Fibroblast of skin of back (primary cell): Measurements from ENCODE around the gene SLC26A1.
"Not testable (repeated sequence)": the region's sequence is repeated elsewhere in the genome, so short reads cannot be mapped to it uniquely, and the experiment has no call there.

Experiments used
- DNase-seq: peaks from one replicate; pipeline ENCODE4 v3.0.0-alpha.2; 2013

The SLC26A1 gene

GRCh38 chr4:1013225-1014073 is 20.2 kb upstream of the SLC26A1 start:
- DNase-seq: no peak

- DNase-seq: peak; percentile 24
Observed at GRCh38 chr4:1012034-1012739, 19.0 kb upstream of the SLC26A1 start.

- no peak for DNase-seq
Observed at GRCh38 chr4:1011666-1012033, 18.4 kb upstream of the SLC26A1 start.

- DNase-seq: peak; percentile 89
Observed at GRCh38 chr4:1011022-1011665, 17.9 kb upstream of the SLC26A1 start, which contains the start of gene FGFRL1. Gene FGFRL1, plus strand, starts transcription at chr4:1011626. Its CDS starts 860 bp downstream, at chr4:1012486.

GRCh38 chr4:1010395-1011021 is 17.3 kb upstream of the SLC26A1 start:
- peak; percentile 69 for DNase-seq

- DNase-seq: peak; percentile 49
Observed at GRCh38 chr4:1009542-1010394, 16.6 kb upstream of the SLC26A1 start.

- no peak for DNase-seq
Observed at GRCh38 chr4:1008840-1009541, 15.8 kb upstream of the SLC26A1 start.

- DNase-seq: no peak
Observed at GRCh38 chr4:1006856-1007255, 13.7 kb upstream of the SLC26A1 start.

- no peak for DNase-seq
Observed at GRCh38 chr4:1004557-1005485, 11.6 kb upstream of the SLC26A1 start.

- no peak for DNase-seq
Observed at GRCh38 chr4:1004071-1004418, 10.8 kb upstream of the SLC26A1 start.

- no peak for DNase-seq
Observed at GRCh38 chr4:1003271-1004070, 10.3 kb upstream of the SLC26A1 start.

GRCh38 chr4:1002631-1003251 is 9.5 kb upstream of the SLC26A1 start:
- no peak for DNase-seq

- DNase-seq: no peak
Observed at GRCh38 chr4:1002131-1002630, 9.0 kb upstream of the SLC26A1 start.

- DNase-seq: no peak
Observed at GRCh38 chr4:1001561-1002130, 8.4 kb upstream of the SLC26A1 start.

- DNase-seq: no peak
Observed at GRCh38 chr4:1000686-1001260, 7.6 kb upstream of the SLC26A1 start.

- DNase-seq: no peak
Observed at GRCh38 chr4:999882-1000425, 6.8 kb upstream of the SLC26A1 start.

- DNase-seq: not testable (repeated sequence)
Observed at GRCh38 chr4:999240-999863, 6.1 kb upstream of the SLC26A1 start.
